Activated CD8-positive, alpha-beta memory T cell treated with anti-CD3 and anti-CD28 coated beads for 48 hours (primary cell): Measurements from ENCODE around the gene LUZP2.

Experiments
- DNase-seq, 3 experiments: peaks; one replicate each; pipeline ENCODE4 v3.0.0-alpha.2; 2020; ENCODE audit warnings: low read depth in 2 of 3, low spot score in 2 of 3

Gene LUZP2

GRCh38 chr11:24805671-24806070 lies 308.8 kb downstream of the LUZP2 start:
- DNase-seq = no peak

GRCh38 chr11:24808173-24808572 lies 311.3 kb downstream of the LUZP2 start:
- no peak for DNase-seq

- no peak for DNase-seq
These were observed 322.2 kb downstream of the LUZP2 start for GRCh38 chr11:24819006-24819405.

GRCh38 chr11:24819863-24820434 lies 323.1 kb downstream of the LUZP2 start:
- no peak for DNase-seq

- no peak for DNase-seq
These were observed 323.7 kb downstream of the LUZP2 start for GRCh38 chr11:24820541-24820940.

GRCh38 chr11:24828938-24829605 lies 332.2 kb downstream of the LUZP2 start:
- no peak for DNase-seq

- DNase-seq = no peak
These were observed 336.7 kb downstream of the LUZP2 start for GRCh38 chr11:24833573-24833972.

GRCh38 chr11:24837112-24837511 lies 340.3 kb downstream of the LUZP2 start:
- no peak for DNase-seq

- DNase-seq = no peak
These were observed 345.5 kb downstream of the LUZP2 start for GRCh38 chr11:24842308-24842707.

- DNase-seq = no peak
These were observed 347.6 kb downstream of the LUZP2 start for GRCh38 chr11:24844406-24844805.

GRCh38 chr11:24848857-24849256 lies 352.0 kb downstream of the LUZP2 start:
- DNase-seq = no peak

- no peak for DNase-seq
These were observed 359.1 kb downstream of the LUZP2 start for GRCh38 chr11:24855951-24856350.

- no peak for DNase-seq
These were observed 363.0 kb downstream of the LUZP2 start for GRCh38 chr11:24859801-24860300.

GRCh38 chr11:24861440-24861839 lies 364.6 kb downstream of the LUZP2 start:
- DNase-seq = no peak

GRCh38 chr11:24866743-24867142 lies 369.9 kb downstream of the LUZP2 start:
- DNase-seq = no peak

- no peak for DNase-seq
These were observed 373.2 kb downstream of the LUZP2 start for GRCh38 chr11:24870048-24870447.

- DNase-seq = no peak
These were observed 375.3 kb downstream of the LUZP2 start for GRCh38 chr11:24872186-24872585.

- no peak for DNase-seq
These were observed 375.9 kb downstream of the LUZP2 start for GRCh38 chr11:24872651-24873311.

GRCh38 chr11:24880962-24881361 lies 384.1 kb downstream of the LUZP2 start:
- DNase-seq = no peak

GRCh38 chr11:24885580-24886173 lies 388.8 kb downstream of the LUZP2 start:
- DNase-seq = no peak

- DNase-seq = no peak
These were observed 390.2 kb downstream of the LUZP2 start for GRCh38 chr11:24886880-24887619.
